ENCODE results near the gene HMCN1.
"Not testable (repeated sequence)": the region's sequence is repeated elsewhere in the genome, so short reads cannot be mapped to it uniquely, and the experiment has no call there.

The HMCN1 gene

GRCh38 chr1:186139701-186140100 lies 405.5 kb downstream of the HMCN1 start:
- DNase-seq (ENCODE audit: low read depth in 1 of 2, low spot score in 1 of 2) = no peak

GRCh38 chr1:186142159-186142558 lies 408.0 kb downstream of the HMCN1 start:
- no peak for DNase-seq (ENCODE audit: low read depth in 1 of 2, low spot score in 1 of 2)

- no peak for DNase-seq (ENCODE audit: low read depth in 1 of 2, low spot score in 1 of 2)
Measured at GRCh38 chr1:186142916-186143315, 408.7 kb downstream of the HMCN1 start.

GRCh38 chr1:186143481-186143880 lies 409.3 kb downstream of the HMCN1 start:
- no peak for DNase-seq (ENCODE audit: low read depth in 1 of 2, low spot score in 1 of 2)

- no peak for DNase-seq (ENCODE audit: low read depth in 1 of 2, low spot score in 1 of 2)
Measured at GRCh38 chr1:186144505-186144904, 410.3 kb downstream of the HMCN1 start.

GRCh38 chr1:186146974-186147373 lies 412.8 kb downstream of the HMCN1 start:
- no peak for DNase-seq (ENCODE audit: low read depth in 1 of 2, low spot score in 1 of 2)

GRCh38 chr1:186149591-186149990 lies 415.4 kb downstream of the HMCN1 start:
- no peak for DNase-seq (ENCODE audit: low read depth in 1 of 2, low spot score in 1 of 2)

- no peak for DNase-seq (ENCODE audit: low read depth in 1 of 2, low spot score in 1 of 2)
Measured at GRCh38 chr1:186152227-186152619, 418.0 kb downstream of the HMCN1 start.

- DNase-seq (ENCODE audit: low read depth in 1 of 2, low spot score in 1 of 2) = no peak
Measured at GRCh38 chr1:186152620-186153239, 418.5 kb downstream of the HMCN1 start.

- DNase-seq (ENCODE audit: low read depth in 1 of 2, low spot score in 1 of 2) = no peak
Measured at GRCh38 chr1:186154651-186155050, 420.5 kb downstream of the HMCN1 start.

GRCh38 chr1:186155594-186155993 lies 421.4 kb downstream of the HMCN1 start:
- DNase-seq (ENCODE audit: low read depth in 1 of 2, low spot score in 1 of 2) = no peak

- not testable (repeated sequence) for DNase-seq (ENCODE audit: low read depth in 1 of 2, low spot score in 1 of 2)
Measured at GRCh38 chr1:186162895-186163294, 428.7 kb downstream of the HMCN1 start.

- no peak for DNase-seq (ENCODE audit: low read depth in 1 of 2, low spot score in 1 of 2)
Measured at GRCh38 chr1:186164773-186165172, 430.6 kb downstream of the HMCN1 start.

GRCh38 chr1:186165303-186165702 lies 431.1 kb downstream of the HMCN1 start:
- no peak for DNase-seq (ENCODE audit: low read depth in 1 of 2, low spot score in 1 of 2)

GRCh38 chr1:186167096-186167668 lies 433.0 kb downstream of the HMCN1 start:
- no peak for DNase-seq (ENCODE audit: low read depth in 1 of 2, low spot score in 1 of 2)

GRCh38 chr1:186175588-186175987 lies 441.4 kb downstream of the HMCN1 start:
- DNase-seq (ENCODE audit: low read depth in 1 of 2, low spot score in 1 of 2) = no peak

GRCh38 chr1:186178426-186179043 lies 444.3 kb downstream of the HMCN1 start:
- no peak for DNase-seq (ENCODE audit: low read depth in 1 of 2, low spot score in 1 of 2)

- DNase-seq (ENCODE audit: low read depth in 1 of 2, low spot score in 1 of 2) = no peak
Measured at GRCh38 chr1:186179231-186179630, 445.0 kb downstream of the HMCN1 start.

- no peak for DNase-seq (ENCODE audit: low read depth in 1 of 2, low spot score in 1 of 2)
Measured at GRCh38 chr1:186183219-186183618, 449.0 kb downstream of the HMCN1 start.

- no peak for DNase-seq (ENCODE audit: low read depth in 1 of 2, low spot score in 1 of 2)
Measured at GRCh38 chr1:186183970-186184628, 449.9 kb downstream of the HMCN1 start.

- DNase-seq (ENCODE audit: low read depth in 1 of 2, low spot score in 1 of 2) = not testable (repeated sequence)
Measured at GRCh38 chr1:186186251-186186650, 452.1 kb downstream of the HMCN1 start.

GRCh38 chr1:186187601-186188000 lies 453.4 kb downstream of the HMCN1 start:
- no peak for DNase-seq (ENCODE audit: low read depth in 1 of 2, low spot score in 1 of 2)
